Epithelial cell of prostate (primary cell): ENCODE results near the gene THOC2.
A peak's percentile ranks its signal among the peaks of the same experiment; 100 is the strongest.
"Not testable (repeated sequence)": the region's sequence is repeated elsewhere in the genome, so short reads cannot be mapped to it uniquely, and the experiment has no call there.

ENCODE experiments used
- DNase-seq: peaks from one replicate; pipeline ENCODE4 v3.0.0-alpha.2; 2011; ENCODE audit warnings: low read depth, low spot score
- H3K27ac ChIP-seq: fragments of 450-650 bp; 2 replicates; pipeline ENCODE4 v1.5.1; 2017; ENCODE audit warnings: mild to moderate bottlenecking

THOC2 gene

GRCh38 chrX:123739474-123739873 lies 6.6 kb upstream of the THOC2 start:
- DNase-seq = no peak
- no peak overlapping the region for H3K27ac ChIP-seq

DNA sequence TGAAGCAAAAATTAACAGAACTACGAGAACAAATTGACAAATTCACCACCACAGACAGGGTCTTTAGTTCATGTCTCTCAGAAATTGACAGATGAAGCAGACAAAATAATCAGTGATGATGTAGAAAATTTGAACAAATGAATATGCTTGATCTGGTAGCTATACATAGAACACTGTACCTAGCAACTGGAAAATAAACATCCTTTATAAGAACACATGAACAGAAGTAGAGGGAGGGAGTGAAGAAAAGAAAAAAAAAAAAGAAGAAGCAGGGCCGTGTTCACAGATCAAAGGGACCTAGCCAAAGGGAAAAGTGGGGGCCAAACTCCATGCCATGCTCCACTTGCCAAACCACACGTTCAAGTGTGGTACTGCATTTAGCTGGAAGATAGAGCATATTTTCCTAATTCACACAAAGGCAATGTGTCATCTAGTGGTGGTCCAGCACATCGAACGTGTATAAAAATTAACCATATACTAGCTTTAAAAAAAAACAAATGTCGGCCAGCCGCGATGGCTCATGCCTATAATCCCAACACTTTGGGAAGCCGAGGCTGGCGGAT lies 5.6 kb upstream of the THOC2 start:
- H3K27ac ChIP-seq = no peak overlapping the region
- no peak for DNase-seq

DNA sequence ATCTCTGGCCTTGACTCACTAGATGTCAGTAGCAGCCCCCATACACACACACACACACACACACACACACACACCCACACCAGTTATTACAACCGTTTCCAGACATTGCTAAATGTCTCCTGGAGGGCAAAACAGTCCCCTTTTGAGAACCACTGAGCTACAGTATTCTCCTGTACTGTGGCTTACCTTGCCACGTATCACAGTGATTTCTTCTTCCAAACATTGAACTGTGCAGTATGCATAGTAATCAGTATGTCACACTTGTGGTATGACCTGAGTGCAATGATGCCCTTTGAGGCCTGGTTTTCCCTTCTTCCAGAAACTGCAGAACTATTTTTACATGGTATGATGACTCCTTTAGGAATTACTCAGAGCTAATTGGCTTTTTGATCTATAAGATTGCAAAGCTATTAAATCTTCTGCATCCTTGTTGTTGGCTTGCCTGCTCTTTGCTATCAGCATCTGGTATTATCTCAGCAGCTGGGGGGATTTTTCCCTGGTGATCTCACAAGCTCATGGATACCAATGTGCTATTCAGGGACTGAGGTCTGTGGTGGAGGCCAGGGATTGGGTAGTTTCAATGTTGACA lies 3.6 kb upstream of the THOC2 start:
- no peak for DNase-seq
- H3K27ac ChIP-seq = no peak overlapping the region

DNA sequence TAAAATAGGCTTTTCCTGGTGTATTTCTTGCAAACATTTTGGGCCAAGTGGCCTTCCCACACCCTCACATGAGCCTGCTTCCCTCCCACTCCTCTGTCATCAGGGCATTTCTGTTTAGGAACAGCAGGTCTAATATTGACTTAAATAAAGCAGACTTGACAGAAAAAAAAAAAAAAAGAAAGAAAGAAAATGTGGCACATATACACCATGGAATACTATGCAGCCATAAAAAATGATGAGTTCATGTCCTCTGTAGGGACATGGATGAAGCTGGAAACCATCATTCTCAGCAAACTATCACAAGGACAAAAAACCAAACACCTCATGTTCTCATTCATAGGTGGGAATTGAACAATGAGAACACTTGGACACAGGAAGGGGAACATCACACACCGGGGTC lies 2.3 kb upstream of the THOC2 start:
- not testable (repeated sequence) for H3K27ac ChIP-seq, DNase-seq

DNA sequence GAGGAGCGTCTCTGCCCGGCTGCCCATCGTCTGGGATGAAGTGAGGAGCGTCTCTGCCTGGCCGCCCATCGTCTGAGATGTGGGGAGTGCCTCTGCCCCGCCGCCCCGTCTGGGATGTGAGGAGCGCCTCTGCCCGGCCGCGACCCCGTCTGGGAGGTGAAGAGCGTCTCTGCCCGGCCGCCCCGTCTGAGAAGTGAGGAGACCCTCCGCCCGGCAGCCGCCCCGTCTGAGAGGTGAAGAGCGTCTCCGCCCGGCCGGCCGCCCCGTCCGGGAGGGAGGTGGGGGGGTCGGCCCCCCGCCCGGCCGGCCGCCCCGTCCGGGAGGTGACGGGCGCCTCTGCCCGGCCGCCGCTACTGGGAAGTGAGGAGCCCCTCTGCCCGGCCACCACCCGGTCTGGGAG lies 1.2 kb upstream of the THOC2 start:
- DNase-seq, H3K27ac ChIP-seq: not testable (repeated sequence)

DNA sequence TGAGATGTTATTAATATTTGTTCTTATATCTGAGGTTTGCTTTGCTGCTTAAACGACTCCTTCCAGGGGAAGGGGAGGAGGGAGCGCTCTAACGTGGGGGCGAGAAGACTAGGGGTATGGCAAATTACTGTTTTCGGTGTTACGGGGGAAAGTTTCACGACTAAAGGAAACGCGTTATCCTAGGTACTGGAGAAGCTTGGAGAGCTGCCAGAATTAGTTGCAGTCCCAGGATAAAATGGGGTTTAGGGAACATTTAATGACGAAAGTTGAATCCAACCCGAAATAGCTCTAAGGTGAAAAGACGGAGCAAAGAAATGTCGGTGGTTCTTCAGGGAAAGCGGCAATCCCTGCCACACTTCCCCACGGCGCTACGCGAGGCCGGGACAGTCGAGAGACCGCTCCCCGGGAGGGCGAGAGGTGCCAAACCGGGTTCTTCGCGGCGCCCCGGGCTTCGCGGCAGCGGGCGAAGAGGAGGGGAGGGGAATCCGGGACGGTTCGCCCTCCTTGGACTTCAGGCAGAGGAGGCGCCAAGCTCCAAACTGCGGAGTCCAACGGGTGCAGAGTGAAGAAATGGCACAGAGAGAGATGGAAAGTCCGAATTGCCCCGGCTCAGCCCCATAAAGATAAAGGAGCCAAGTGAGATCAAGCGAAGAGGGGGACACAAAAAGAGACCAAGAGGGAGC lies 724 bp downstream of the THOC2 start:
- no peak for DNase-seq
- H3K27ac ChIP-seq = peak overlapping the region; percentile 67

GRCh38 chrX:123731258-123731986 lies 1.4 kb downstream of the THOC2 start:
- H3K27ac ChIP-seq = peak overlapping the region; percentile 67
- no peak for DNase-seq

GRCh38 chrX:123728554-123728953 lies 4.3 kb downstream of the THOC2 start:
- DNase-seq = no peak
- H3K27ac ChIP-seq = no peak overlapping the region

DNA sequence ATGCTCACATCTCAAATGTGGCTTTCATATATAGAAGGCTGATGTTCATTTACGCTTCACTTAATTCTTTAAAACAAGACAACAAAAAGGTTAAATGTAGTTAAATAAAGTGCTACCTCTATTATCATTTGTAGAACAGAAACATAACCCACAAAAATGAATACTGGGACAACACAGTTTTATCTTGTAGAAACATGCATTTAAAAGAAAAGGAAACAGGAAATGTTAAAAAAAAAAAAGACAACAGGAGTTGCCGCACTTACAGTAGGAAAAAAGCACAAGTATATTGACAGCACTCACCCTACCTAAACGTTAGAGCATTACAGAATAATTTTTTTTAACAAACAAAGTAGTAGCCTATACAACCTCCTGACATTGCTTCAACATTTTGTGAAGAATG lies 4.8 kb downstream of the THOC2 start:
- no peak overlapping the region for H3K27ac ChIP-seq
- no peak for DNase-seq

GRCh38 chrX:123722193-123722592 lies 10.7 kb downstream of the THOC2 start:
- not testable (repeated sequence) for H3K27ac ChIP-seq, DNase-seq

GRCh38 chrX:123720486-123720885 lies 12.4 kb downstream of the THOC2 start:
- peak overlapping the region; percentile 14 for H3K27ac ChIP-seq
- DNase-seq = no peak

DNA sequence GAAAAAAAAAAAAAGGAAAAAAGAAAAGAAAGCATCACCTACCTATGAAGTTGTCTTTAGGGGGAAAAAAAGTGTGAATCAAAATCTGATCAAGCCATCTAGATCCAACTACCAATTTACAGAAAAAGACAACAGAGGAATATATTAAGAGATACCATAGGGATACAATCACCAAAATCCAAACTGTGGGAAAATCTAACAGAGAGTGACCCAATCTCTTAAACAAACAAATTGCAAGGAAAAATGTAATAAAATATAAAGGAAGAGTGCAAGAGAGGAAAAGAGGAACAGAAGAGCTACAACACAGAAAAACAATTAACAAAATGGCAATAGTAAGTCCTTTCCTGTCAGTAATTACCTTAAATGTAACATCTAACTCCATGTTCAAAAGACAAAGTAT lies 19.0 kb downstream of the THOC2 start:
- H3K27ac ChIP-seq = no peak overlapping the region
- no peak for DNase-seq

DNA sequence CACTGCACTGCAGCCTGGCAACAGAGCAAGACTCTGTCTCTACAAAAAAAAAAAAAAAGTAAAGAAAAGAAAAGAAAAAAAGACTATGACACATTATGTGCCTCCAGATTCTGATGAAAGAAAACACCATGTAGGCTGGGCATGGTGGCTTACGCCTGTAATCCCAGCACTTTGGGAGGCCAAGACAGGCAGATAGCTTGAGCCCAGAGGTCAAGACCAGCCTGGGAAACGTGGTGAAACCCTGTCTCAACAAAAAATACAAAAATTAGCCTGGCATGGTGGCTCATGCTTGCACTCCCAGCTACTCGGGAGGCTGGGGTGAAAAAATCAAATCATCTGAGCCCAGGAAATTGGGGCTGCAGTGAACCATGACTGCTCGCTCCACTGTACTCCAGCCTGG lies 19.4 kb downstream of the THOC2 start:
- DNase-seq = no peak
- H3K27ac ChIP-seq = no peak overlapping the region

DNA sequence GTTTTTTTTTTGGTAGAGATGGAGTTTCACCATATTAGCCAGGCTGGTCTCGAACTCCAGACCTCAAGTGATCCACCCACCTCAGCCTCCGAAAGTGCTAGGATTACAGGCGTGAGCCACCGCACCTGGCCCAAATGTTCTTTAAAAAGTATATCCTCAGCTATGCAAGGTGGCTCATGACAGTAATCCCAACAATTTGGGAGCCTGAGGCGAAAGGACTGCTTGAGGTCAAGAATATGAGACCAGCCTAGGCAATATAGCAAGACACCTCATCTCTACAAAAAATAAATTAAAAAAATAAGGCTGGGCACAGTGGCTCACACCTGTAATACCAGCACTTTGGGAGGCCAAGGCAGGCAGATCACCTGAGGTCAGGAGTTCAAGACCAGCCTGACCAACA lies 21.7 kb downstream of the THOC2 start:
- H3K27ac ChIP-seq, DNase-seq: not testable (repeated sequence)

- DNase-seq = no peak
- H3K27ac ChIP-seq = no peak overlapping the region
These were observed 28.1 kb downstream of the THOC2 start for GRCh38 chrX:123704781-123705180.

DNA sequence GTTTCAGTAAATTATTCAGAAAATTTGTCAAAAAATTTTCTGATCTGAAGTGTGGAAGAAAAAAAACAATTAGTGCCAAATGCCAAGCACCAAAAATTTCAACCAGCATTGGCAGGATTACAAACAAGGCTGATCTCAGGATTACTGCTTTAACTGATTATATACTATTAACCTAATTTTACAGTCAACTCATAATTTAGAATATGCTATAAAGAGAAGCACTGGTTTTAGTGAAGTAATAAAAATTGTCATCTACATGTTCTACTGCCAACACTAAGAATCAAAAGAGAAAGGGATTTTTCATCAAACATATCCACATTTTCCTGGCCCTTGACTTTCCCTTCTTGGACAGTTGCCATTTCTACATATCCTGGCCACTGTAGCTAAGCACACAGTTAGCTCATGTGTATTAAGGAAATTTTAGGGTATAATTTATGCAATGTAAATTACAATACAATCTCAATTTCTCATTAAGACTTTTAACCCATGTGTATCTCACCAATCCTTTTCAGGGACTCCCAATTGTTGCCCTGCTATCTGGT lies 33.8 kb downstream of the THOC2 start:
- H3K27ac ChIP-seq = no peak overlapping the region
- DNase-seq = no peak

- DNase-seq = no peak
- no peak overlapping the region for H3K27ac ChIP-seq
These were observed 36.5 kb downstream of the THOC2 start for GRCh38 chrX:123696334-123696733.

DNA sequence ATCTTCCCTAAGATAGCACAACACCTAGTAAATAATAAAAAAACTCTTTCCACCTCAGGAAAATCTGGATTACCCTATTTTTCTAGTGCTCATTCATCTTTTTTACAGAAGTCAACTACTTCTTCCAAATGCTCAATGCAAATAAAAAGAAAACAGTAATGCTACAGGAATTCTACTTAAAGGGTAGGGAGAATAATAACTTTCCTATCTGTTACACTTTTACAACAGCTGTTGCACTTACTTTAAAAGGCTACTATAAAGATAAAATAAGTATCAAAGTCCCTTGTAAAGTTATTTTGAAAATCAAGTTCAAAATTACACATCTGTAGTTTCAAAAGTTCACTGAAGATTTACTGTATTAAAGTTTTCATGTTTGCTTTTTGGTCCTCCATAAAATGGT lies 37.6 kb downstream of the THOC2 start:
- H3K27ac ChIP-seq = no peak overlapping the region
- DNase-seq = no peak

DNA sequence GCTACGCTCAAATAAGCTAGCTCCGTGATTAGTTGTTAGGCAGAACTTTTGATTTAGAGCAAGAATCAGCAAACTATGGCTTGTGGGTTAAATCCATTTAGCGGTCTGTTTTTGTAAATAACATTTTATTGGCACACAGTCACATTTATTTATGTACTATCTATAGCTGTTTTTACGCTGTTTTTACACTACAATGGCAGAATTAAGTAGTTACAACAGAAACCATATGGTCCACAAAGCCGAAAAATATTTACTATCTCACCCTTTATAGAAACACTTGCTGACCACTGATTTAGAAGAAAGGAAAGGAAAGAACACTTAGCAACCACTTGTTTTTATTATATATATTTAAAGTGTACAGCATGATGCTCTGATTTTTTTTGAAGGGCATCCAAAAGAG lies 41.1 kb downstream of the THOC2 start:
- no peak for DNase-seq
- H3K27ac ChIP-seq = no peak overlapping the region

DNA sequence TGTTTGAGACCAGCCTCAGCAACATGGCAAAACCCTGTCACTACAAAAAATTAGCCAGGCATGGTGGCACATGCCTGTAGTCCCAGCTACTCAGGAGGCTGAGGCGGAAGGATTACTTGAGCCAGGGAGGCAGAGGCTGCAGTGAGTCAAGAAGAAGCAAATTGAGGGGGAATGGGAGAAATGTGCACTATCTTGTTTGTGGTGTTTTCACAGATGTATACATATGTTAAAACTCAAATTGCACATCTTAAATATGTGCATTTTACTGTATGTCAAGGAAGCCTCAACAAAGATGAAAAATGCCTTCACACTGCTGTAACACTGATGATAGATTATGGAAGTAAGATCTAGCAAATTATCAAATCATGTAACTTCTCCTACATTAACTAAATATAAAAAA lies 44.3 kb downstream of the THOC2 start:
- DNase-seq = no peak
- H3K27ac ChIP-seq = no peak overlapping the region

DNA sequence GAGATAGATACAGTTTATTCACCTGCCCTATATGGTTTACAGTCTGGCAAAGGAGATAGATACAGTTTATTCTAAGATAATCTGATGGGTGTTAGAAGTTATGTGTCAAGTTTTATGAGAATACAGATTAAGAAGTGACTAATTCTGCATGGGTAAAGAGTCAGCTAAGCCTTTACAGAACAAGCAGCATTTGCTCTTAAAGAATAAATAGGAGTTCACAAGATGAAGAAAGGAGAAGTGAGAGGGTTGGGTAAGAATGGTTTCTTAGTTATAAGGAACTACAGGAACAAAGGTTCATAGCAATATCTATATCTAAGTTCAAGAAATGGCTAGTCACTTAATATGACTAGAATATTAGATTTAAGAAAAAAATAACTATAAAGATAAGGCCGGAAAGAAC lies 47.6 kb downstream of the THOC2 start:
- DNase-seq = no peak

More for the DNA sequence above, 47.6 kb downstream of the THOC2 start:
- H3K27ac ChIP-seq = no peak overlapping the region
